ENCODE measurements around the gene OR14A2. TPM values are rescaled to one million over a fixed set of nuclear protein-coding genes. Genes with fewer than 3 reads are reported as not detected.
"Not testable (repeated sequence)": the region's sequence is repeated elsewhere in the genome, so short reads cannot be mapped to it uniquely, and the experiment has no call there.

OR14A2 gene
- total and polyA plus RNA-seq, 2 donors (not counting 1 experiment from before 2014, with no cell fraction given): not detected

- H3K79me2 ChIP-seq (ENCODE audit: control insufficient read depth, insufficient read depth, low read length): no peaks in the 10 kb centered on the region
- H3K27me3 ChIP-seq (ENCODE audit: control insufficient read depth, insufficient read depth, low read length): no peaks in the 10 kb centered on the region
- no peak within 1 kb of the TSS for H2AFZ ChIP-seq (ENCODE audit: low read length)
- TF ChIP-seq EZH2 (IDR thresholded peaks at IDR 0.05; ENCODE audit: low read length, missing control alignments) (no peak), CTCF (conservative IDR thresholded peaks at IDR 0.05 in 1 of 2, IDR thresholded peaks at IDR 0.05 in 1 of 2; ENCODE audit: low read depth in 1 of 2, low read length in 2 of 2) (no peak)
- H4K20me1 ChIP-seq (ENCODE audit: control insufficient read depth, extremely low read depth, insufficient read depth, low read length): no peaks in the 10 kb centered on the region
- H3K36me3 ChIP-seq (ENCODE audit: control insufficient read depth, insufficient read depth, low read length): no peaks in the 10 kb centered on the region
- H3K4me1 ChIP-seq (ENCODE audit: control insufficient read depth, extremely low read depth, insufficient read depth, low read length): no peaks in the 10 kb centered on the region
- DNase-seq (ENCODE audit: low read depth in 2 of 2): no peak
- no peak within 1 kb of the TSS for H3K4me3 ChIP-seq (replicated peaks in 1 of 4; ENCODE audit: control extremely low read depth in 1 of 4, insufficient read depth in 1 of 4, low read depth in 3 of 4, low read length in 4 of 4)
- H3K9me3 ChIP-seq (ENCODE audit: control insufficient read depth, insufficient read depth, low read depth, low read length): no peaks in the 10 kb centered on the region
- H3K9ac ChIP-seq (ENCODE audit: insufficient read depth, low read length): no peak within 1 kb of the TSS
- H3K4me2 ChIP-seq (ENCODE audit: extremely low read depth, insufficient read depth, low read length): no peak within 1 kb of the TSS
- no peak within 1 kb of the TSS for H3K27ac ChIP-seq (ENCODE audit: insufficient read depth, low read length)
Measured at GRCh38 chr1:247760456-247760855, 12.5 kb upstream of the OR14A2 start, which contains the start of gene OR1C1. Gene OR1C1, minus strand, starts transcription at chr1:247760556. Its CDS starts 2,150 bp downstream, at chr1:247758406.

GRCh38 chr1:247754311-247754710 lies 6.4 kb upstream of the OR14A2 start:
- DNase-seq (ENCODE audit: low read depth in 2 of 2); H3K4me1 ChIP-seq (ENCODE audit: control insufficient read depth, extremely low read depth, insufficient read depth, low read length); H3K4me3 ChIP-seq (replicated peaks in 1 of 4; ENCODE audit: control extremely low read depth in 1 of 4, insufficient read depth in 1 of 4, low read depth in 3 of 4, low read length in 4 of 4); H3K4me2 ChIP-seq (ENCODE audit: extremely low read depth, insufficient read depth, low read length); H3K27me3 ChIP-seq (ENCODE audit: control insufficient read depth, insufficient read depth, low read length); H3K9me3 ChIP-seq (ENCODE audit: control insufficient read depth, insufficient read depth, low read depth, low read length); H3K9ac ChIP-seq (ENCODE audit: insufficient read depth, low read length); H3K36me3 ChIP-seq (ENCODE audit: control insufficient read depth, insufficient read depth, low read length); H4K20me1 ChIP-seq (ENCODE audit: control insufficient read depth, extremely low read depth, insufficient read depth, low read length); H3K27ac ChIP-seq (ENCODE audit: insufficient read depth, low read length); H3K79me2 ChIP-seq (ENCODE audit: control insufficient read depth, insufficient read depth, low read length); H2AFZ ChIP-seq (ENCODE audit: low read length): not testable (repeated sequence)

- no peak for DNase-seq (ENCODE audit: low read depth in 2 of 2)
- no peak overlapping the region for H3K27ac ChIP-seq (ENCODE audit: insufficient read depth, low read length)
- no peak overlapping the region for H3K4me2 ChIP-seq (ENCODE audit: extremely low read depth, insufficient read depth, low read length)
- no peaks in the 10 kb centered on the region for H3K27me3 ChIP-seq (ENCODE audit: control insufficient read depth, insufficient read depth, low read length)
- H3K9ac ChIP-seq (ENCODE audit: insufficient read depth, low read length): no peak overlapping the region
- no peak overlapping the region for H3K4me3 ChIP-seq (replicated peaks in 1 of 4; ENCODE audit: control extremely low read depth in 1 of 4, insufficient read depth in 1 of 4, low read depth in 3 of 4, low read length in 4 of 4)
- H2AFZ ChIP-seq (ENCODE audit: low read length): no peak overlapping the region
- no peaks in the 10 kb centered on the region for H4K20me1 ChIP-seq (ENCODE audit: control insufficient read depth, extremely low read depth, insufficient read depth, low read length)
- no peaks in the 10 kb centered on the region for H3K4me1 ChIP-seq (ENCODE audit: control insufficient read depth, extremely low read depth, insufficient read depth, low read length)
- TF ChIP-seq CTCF (conservative IDR thresholded peaks at IDR 0.05 in 1 of 2, IDR thresholded peaks at IDR 0.05 in 1 of 2; ENCODE audit: low read depth in 1 of 2, low read length in 2 of 2) (no peak), EZH2 (IDR thresholded peaks at IDR 0.05; ENCODE audit: low read length, missing control alignments) (no peak)
- no peaks in the 10 kb centered on the region for H3K36me3 ChIP-seq (ENCODE audit: control insufficient read depth, insufficient read depth, low read length)
- no peaks in the 10 kb centered on the region for H3K9me3 ChIP-seq (ENCODE audit: control insufficient read depth, insufficient read depth, low read depth, low read length)
- no peaks in the 10 kb centered on the region for H3K79me2 ChIP-seq (ENCODE audit: control insufficient read depth, insufficient read depth, low read length)
Measured at GRCh38 chr1:247749870-247750269, 1.9 kb upstream of the OR14A2 start.

Measured in fibroblast of lung (primary cell).